Activated naive CD8-positive, alpha-beta T cell treated with anti-CD3 and anti-CD28 coated beads, Interleukin-2, amount 10 ng/mL, durations not matched to agents 7 days and 5 days (primary cell): ENCODE results near the gene BDKRB1. TPM values are rescaled to one million over a fixed set of nuclear protein-coding genes. Genes with fewer than 3 reads are reported as not detected.

Source experiments
- ATAC-seq: fragments of 150-1000 bp; cut with Tn5 transposase; one replicate; pipeline ENCODE4 v1.10.0; 2021; ENCODE audit warnings: low read depth, moderate library complexity
- POLR2A ChIA-PET: fragments of 350-600 bp; sonication (Branson Sonifier 250); formaldehyde crosslinking; loops from one replicate; lab custom pipeline; 2021; ENCODE audit warnings: antibody characterized with exemption; lab: Charles Lee
- DNase-seq: peaks from one replicate; pipeline ENCODE4 v3.0.0; 2021
- H3K27ac Mint-ChIP-seq: one replicate; pipeline ENCODE4 v1.8.0; 2022; ENCODE audit warnings: mild to moderate bottlenecking, mixed read lengths
- H3K27me3 Mint-ChIP-seq: one replicate; pipeline ENCODE4 v1.8.0; 2022; ENCODE audit warnings: mild to moderate bottlenecking, moderate library complexity, mixed read lengths
- H3K36me3 Mint-ChIP-seq: one replicate; pipeline ENCODE4 v1.8.0; 2021; ENCODE audit warnings: mild to moderate bottlenecking, mixed read lengths
- H3K4me1 Mint-ChIP-seq: one replicate; pipeline ENCODE4 v1.8.0; 2021; ENCODE audit warnings: mixed read lengths
- H3K4me3 Mint-ChIP-seq: one replicate; pipeline ENCODE4 v1.8.0; 2022; ENCODE audit warnings: mild to moderate bottlenecking, moderate library complexity, mixed read lengths
- H3K9me3 Mint-ChIP-seq: one replicate; pipeline ENCODE4 v1.8.0; 2021; ENCODE audit warnings: mixed read lengths
- total RNA-seq, 2 experiments: library from RNA; stranded (reverse); gene quantifications; one replicate each; pipeline ENCODE4 v1.2.3, GENCODE V29; 2021

Gene BDKRB1
- total RNA-seq, 2 experiments from 2014 or later = not detected

GRCh38 chr14:96285667-96286066 lies 29.7 kb downstream of the BDKRB1 start:
- peaks cover 4% of the 10 kb centered on the region for H3K36me3 Mint-ChIP-seq
- no peak overlapping the region for H3K27ac Mint-ChIP-seq

GRCh38 chr14:96286251-96286650 lies 30.2 kb downstream of the BDKRB1 start:
- DNase-seq (no peak), ATAC-seq (no peak)
- POLR2A ChIA-PET = no interaction called here
- Mint-ChIP-seq H3K27ac (no peak overlapping the region), H3K27me3 (no peaks in the 10 kb centered on the region), H3K36me3 (peaks cover 4% of the 10 kb centered on the region), H3K9me3 (no peaks in the 10 kb centered on the region), H3K4me1 (peaks cover 1% of the 10 kb centered on the region), H3K4me3 (no peak overlapping the region)

More at GRCh38 chr14:96285667-96286066, 29.7 kb downstream of the BDKRB1 start:
- DNase-seq = no peak
- peaks cover 1% of the 10 kb centered on the region for H3K4me1 Mint-ChIP-seq
- H3K9me3 Mint-ChIP-seq = no peaks in the 10 kb centered on the region
- POLR2A ChIA-PET = no interaction called here
- no peak overlapping the region for H3K4me3 Mint-ChIP-seq
- no peak for ATAC-seq
- H3K27me3 Mint-ChIP-seq = no peaks in the 10 kb centered on the region

DNA sequence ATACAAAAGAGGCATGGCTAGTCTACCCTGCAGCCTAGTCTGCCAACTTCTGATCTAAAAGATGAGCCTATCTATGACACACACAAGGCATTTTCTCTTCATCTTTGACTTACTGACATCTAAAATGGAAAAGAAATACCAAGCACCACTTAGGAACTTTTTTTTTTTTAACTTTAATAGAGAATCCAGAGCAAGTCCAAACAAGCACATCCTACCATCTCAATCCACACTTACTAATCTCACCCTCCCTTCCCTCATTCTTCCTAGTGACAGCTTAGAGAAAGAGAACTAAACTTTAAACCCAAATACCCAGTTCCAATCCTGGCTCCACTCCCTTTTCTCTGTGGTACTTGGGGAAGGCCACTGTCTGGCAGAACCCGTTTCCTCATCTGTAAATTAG lies 31.8 kb downstream of the BDKRB1 start:
- Mint-ChIP-seq H3K9me3 (no peaks in the 10 kb centered on the region), H3K4me3 (no peak overlapping the region), H3K27ac (no peak overlapping the region), H3K36me3 (peaks cover 4% of the 10 kb centered on the region), H3K4me1 (peaks cover 1% of the 10 kb centered on the region), H3K27me3 (no peaks in the 10 kb centered on the region)
- DNase-seq (no peak), ATAC-seq (no peak)
- POLR2A ChIA-PET = no interaction called here

- H3K36me3 Mint-ChIP-seq = peaks cover 2% of the 10 kb centered on the region
- no peaks in the 10 kb centered on the region for H3K4me1 Mint-ChIP-seq
- H3K9me3 Mint-ChIP-seq = no peaks in the 10 kb centered on the region
- POLR2A ChIA-PET = no interaction called here
- no peak overlapping the region for H3K27ac Mint-ChIP-seq
- no peaks in the 10 kb centered on the region for H3K27me3 Mint-ChIP-seq
- H3K4me3 Mint-ChIP-seq = no peak overlapping the region
- no peak for ATAC-seq
- DNase-seq = no peak
Measured at GRCh38 chr14:96294246-96294645, 38.2 kb downstream of the BDKRB1 start.

GRCh38 chr14:96297000-96297399 lies 41.0 kb downstream of the BDKRB1 start:
- no peaks in the 10 kb centered on the region for H3K4me1 Mint-ChIP-seq
- peaks cover 4% of the 10 kb centered on the region for H3K36me3 Mint-ChIP-seq
- ATAC-seq (no peak), DNase-seq (no peak)
- H3K27me3 Mint-ChIP-seq = no peaks in the 10 kb centered on the region
- H3K9me3 Mint-ChIP-seq = no peaks in the 10 kb centered on the region
- H3K4me3 Mint-ChIP-seq = no peak overlapping the region
- no peak overlapping the region for H3K27ac Mint-ChIP-seq
- POLR2A ChIA-PET = no interaction called here

DNA sequence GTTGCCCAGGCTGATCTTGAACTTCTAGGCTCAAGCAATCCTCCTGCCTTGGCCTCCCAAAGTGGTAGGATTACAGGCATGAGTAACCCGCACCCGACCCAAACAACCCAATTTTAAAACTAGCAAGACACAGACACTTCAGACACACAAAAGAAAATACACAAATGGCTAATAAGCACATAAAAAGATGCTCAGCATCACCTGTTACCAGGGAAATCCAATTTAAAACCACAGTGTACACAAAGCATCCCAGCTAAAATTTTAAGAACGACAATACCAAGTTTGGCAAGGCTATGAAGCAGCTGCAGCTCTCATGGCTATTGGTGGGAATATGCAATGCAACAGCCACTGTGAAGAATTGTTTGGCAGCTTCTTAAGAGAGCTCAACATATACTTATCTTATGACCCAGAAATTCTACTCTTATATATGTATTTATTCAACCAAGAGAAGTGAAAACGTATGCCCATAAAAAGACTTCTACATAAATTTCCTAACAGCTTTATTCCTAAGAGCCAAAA lies 42.0 kb downstream of the BDKRB1 start:
- Mint-ChIP-seq H3K9me3 (no peaks in the 10 kb centered on the region), H3K27me3 (no peaks in the 10 kb centered on the region), H3K4me3 (no peak overlapping the region), H3K27ac (no peak overlapping the region), H3K4me1 (no peaks in the 10 kb centered on the region), H3K36me3 (peaks cover 4% of the 10 kb centered on the region)
- no peak for ATAC-seq
- POLR2A ChIA-PET = no interaction called here
- no peak for DNase-seq

DNA sequence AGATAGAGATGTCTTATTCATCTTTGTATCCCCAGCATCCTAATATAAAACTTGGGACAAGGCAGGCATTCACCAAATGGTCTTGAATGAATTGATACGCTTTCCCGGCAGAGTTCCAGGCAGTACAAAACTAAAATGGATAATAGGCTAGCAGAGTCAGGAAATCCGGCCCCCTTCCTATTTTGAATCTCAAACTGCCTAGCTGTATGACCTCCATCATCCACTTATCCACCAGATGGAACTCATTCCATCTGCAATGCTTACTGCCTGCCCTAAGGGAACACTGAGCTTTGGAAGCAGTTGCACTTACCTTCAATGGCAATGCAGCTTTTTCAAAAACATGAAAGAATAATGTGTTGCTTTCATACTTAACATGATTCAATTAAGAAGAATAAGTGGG lies 43.4 kb downstream of the BDKRB1 start:
- H3K27me3 Mint-ChIP-seq = no peaks in the 10 kb centered on the region
- POLR2A ChIA-PET = no interaction called here
- H3K4me1 Mint-ChIP-seq = no peaks in the 10 kb centered on the region
- no peaks in the 10 kb centered on the region for H3K9me3 Mint-ChIP-seq
- peaks cover 4% of the 10 kb centered on the region for H3K36me3 Mint-ChIP-seq
- H3K4me3 Mint-ChIP-seq = no peak overlapping the region
- DNase-seq (no peak), ATAC-seq (no peak)
- no peak overlapping the region for H3K27ac Mint-ChIP-seq

DNA sequence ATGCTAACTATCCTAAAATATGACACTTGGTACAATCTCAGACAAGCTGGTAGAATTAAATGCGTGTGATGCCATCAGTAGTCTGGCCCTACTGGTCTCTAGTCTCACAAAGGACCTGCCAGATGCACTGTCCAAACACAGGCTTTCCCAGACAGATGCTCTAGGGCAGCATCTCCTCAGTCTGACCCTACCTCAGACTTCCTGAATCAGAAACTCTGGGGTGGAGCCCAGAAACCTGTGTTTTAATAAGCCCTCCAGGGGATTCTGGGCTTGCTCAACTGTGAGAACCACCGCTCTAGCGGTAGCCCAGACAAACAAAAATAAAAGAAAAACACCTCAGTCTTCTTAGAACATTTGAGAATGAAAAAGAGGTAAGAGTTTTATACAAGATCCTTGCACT lies 48.0 kb downstream of the BDKRB1 start:
- H3K27ac Mint-ChIP-seq = no peak overlapping the region
- peaks cover 6% of the 10 kb centered on the region for H3K36me3 Mint-ChIP-seq
- no peak overlapping the region for H3K4me3 Mint-ChIP-seq
- no peaks in the 10 kb centered on the region for H3K27me3 Mint-ChIP-seq
- POLR2A ChIA-PET = no interaction called here
- DNase-seq (no peak), ATAC-seq (no peak)
- H3K4me1 Mint-ChIP-seq = no peaks in the 10 kb centered on the region
- no peaks in the 10 kb centered on the region for H3K9me3 Mint-ChIP-seq

GRCh38 chr14:96304956-96305355 lies 48.9 kb downstream of the BDKRB1 start:
- POLR2A ChIA-PET = no interaction called here
- Mint-ChIP-seq H3K4me3 (no peak overlapping the region), H3K9me3 (no peaks in the 10 kb centered on the region), H3K27ac (no peak overlapping the region), H3K36me3 (peaks cover 2% of the 10 kb centered on the region), H3K4me1 (no peaks in the 10 kb centered on the region), H3K27me3 (no peaks in the 10 kb centered on the region)
- no peak for DNase-seq
- ATAC-seq = no peak

DNA sequence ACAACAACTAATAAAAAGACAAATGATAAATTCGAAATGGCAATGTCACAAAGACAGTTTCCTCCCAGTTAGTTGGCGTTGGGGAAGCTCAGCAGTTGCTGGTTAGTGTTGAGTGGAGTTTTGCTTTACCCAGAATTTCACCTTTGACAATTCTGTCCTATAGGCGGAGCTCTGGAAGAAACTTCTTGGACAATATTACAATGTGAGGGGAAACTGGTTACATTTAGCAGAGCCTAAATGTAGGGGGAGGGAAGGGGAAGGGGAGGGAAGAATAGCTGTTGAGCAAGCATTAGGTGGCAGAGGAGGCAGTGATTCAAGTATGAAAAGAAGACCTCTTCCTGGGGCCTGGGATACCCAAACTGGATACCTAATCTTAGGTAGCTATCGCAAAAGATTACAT lies 51.4 kb downstream of the BDKRB1 start:
- Mint-ChIP-seq H3K27ac (no peak overlapping the region), H3K36me3 (peaks cover 2% of the 10 kb centered on the region), H3K9me3 (no peaks in the 10 kb centered on the region), H3K4me3 (no peak overlapping the region), H3K27me3 (no peaks in the 10 kb centered on the region), H3K4me1 (no peaks in the 10 kb centered on the region)
- ATAC-seq = no peak
- POLR2A ChIA-PET = no interaction called here
- DNase-seq = no peak

DNA sequence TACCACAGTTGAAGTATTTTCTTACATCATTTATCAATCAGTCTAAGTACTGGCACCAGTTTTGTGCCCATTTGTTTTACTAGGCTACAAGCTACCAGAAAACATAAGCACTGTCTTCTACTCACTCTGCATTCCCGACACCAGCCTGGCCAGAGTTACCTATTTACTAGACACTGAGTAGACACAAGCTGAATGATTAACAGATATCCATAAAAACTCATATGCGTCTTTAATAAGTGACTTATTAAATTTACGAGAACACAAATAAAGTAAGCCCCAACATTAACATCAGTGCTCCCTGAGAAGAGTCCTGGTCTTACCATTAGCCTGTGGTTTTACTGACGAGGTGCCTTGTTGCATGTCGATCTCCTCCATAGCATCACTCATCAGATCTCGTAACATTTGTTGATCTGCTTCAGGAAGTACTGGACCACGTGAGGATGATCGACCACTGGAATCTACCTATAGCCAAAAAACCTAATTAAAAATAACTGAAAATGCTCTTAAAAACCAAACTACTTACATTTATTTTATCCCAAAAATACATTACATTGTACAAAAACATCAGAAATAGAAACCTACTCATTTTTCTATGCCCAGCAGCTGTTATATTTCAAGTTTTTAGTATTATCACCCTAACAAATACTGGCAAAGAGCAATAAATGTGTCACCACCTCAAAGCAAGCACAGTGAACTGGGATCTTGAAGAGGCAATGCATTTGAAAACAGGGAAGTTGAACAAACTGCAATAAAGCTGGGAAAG lies 53.3 kb downstream of the BDKRB1 start:
- no peaks in the 10 kb centered on the region for H3K9me3 Mint-ChIP-seq
- H3K27me3 Mint-ChIP-seq = no peaks in the 10 kb centered on the region
- POLR2A ChIA-PET = no interaction called here
- peaks cover 7% of the 10 kb centered on the region for H3K36me3 Mint-ChIP-seq
- no peak for ATAC-seq
- no peak for DNase-seq
- H3K4me3 Mint-ChIP-seq = no peak overlapping the region
- no peak overlapping the region for H3K27ac Mint-ChIP-seq
- H3K4me1 Mint-ChIP-seq = no peaks in the 10 kb centered on the region

- POLR2A ChIA-PET = no interaction called here
- H3K4me3 Mint-ChIP-seq = no peak overlapping the region
- DNase-seq (no peak), ATAC-seq (no peak)
- peaks cover 7% of the 10 kb centered on the region for H3K36me3 Mint-ChIP-seq
- H3K27ac Mint-ChIP-seq = no peak overlapping the region
- H3K9me3 Mint-ChIP-seq = no peaks in the 10 kb centered on the region
- no peaks in the 10 kb centered on the region for H3K4me1 Mint-ChIP-seq
- H3K27me3 Mint-ChIP-seq = no peaks in the 10 kb centered on the region
Measured at GRCh38 chr14:96309896-96310330, 53.9 kb downstream of the BDKRB1 start.

DNA sequence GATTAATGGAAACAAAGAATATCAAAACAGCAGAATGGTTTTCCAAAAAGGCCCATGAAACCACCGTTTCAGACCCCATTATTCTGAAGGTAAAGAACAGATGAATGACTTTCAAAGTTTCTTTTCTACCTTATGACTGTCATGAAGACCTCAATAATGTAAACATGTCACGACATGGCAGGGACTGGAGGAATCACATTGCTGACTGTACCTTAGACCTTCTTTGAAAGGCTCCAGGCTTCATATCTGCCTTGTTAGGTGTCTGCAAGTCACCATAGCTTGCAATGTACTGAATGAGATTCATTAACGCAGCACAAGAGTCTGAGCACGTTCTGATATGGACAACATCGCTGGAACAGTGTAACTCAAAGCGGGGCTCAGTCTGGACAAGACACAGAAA lies 54.9 kb downstream of the BDKRB1 start:
- DNase-seq (no peak), ATAC-seq (no peak)
- Mint-ChIP-seq H3K27ac (no peak overlapping the region), H3K4me1 (no peaks in the 10 kb centered on the region), H3K36me3 (peaks cover 8% of the 10 kb centered on the region), H3K9me3 (no peaks in the 10 kb centered on the region), H3K27me3 (no peaks in the 10 kb centered on the region), H3K4me3 (no peak overlapping the region)
- POLR2A ChIA-PET = no interaction called here
